Bronchial epithelial cell (primary cell): ENCODE data around the gene ZFAND6. TPM values are rescaled to one million over a fixed set of nuclear protein-coding genes. Genes with fewer than 3 reads are reported as not detected.
A peak's percentile ranks its signal among the peaks of the same experiment; 100 is the strongest.
"Not testable (repeated sequence)": the region's sequence is repeated elsewhere in the genome, so short reads cannot be mapped to it uniquely, and the experiment has no call there.

Source experiments
- DNase-seq: peaks from one replicate; pipeline ENCODE4 v3.0.0-alpha.2; 2010; ENCODE audit warnings: low read depth
- FAIRE-seq: peaks from 2 replicates; lab custom pipeline; 2011; peaks lifted over from hg19 to GRCh38; lab: Jason Lieb, UNC
- H3K27me3 ChIP-seq: 2 replicates; pipeline ENCODE4 v1.5.1; 2011; ENCODE audit warnings: low read length; ENCODE audit not compliant: control insufficient read depth, insufficient read depth
- H3K36me3 ChIP-seq: 2 replicates; pipeline ENCODE4 v1.5.1; 2011; ENCODE audit warnings: low read length; ENCODE audit not compliant: control insufficient read depth, insufficient read depth
- H3K4me3 ChIP-seq: 2 replicates; pipeline ENCODE4 v1.5.1; 2011; ENCODE audit warnings: mild to moderate bottlenecking, low read depth, low read length, control low read depth
- CTCF ChIP-seq: IDR thresholded peaks from 2 replicates; pipeline ENCODE4 v1.5.1; 2011; ENCODE audit warnings: mild to moderate bottlenecking, moderate library complexity, low read length, control low read depth, inconsistent platforms; ENCODE audit not compliant: insufficient read depth, severe bottlenecking
- total RNA-seq: library from RNA; depleted of rRNA; stranded (reverse); fragments of >200 nt; gene quantifications from 2 replicates; pipeline ENCODE4 v1.2.1, GENCODE V29; 2014

The ZFAND6 gene
- total RNA-seq, 1 donor from 2014 or later, result 186 TPM

GRCh38 chr15:80093854-80094418 is 34.5 kb downstream of the ZFAND6 start:
- FAIRE-seq, result no peak
- TF ChIP-seq CTCF, result no peak
- peak; percentile 70 for DNase-seq
- H3K4me3 ChIP-seq, result no peak overlapping the region
- no peaks in the 10 kb centered on the region for H3K36me3 ChIP-seq
- no peaks in the 10 kb centered on the region for H3K27me3 ChIP-seq

GRCh38 chr15:80095511-80095910 is 36.0 kb downstream of the ZFAND6 start:
- Histone ChIP-seq H3K27me3 (no peaks in the 10 kb centered on the region), H3K36me3 (no peaks in the 10 kb centered on the region), H3K4me3 (no peak overlapping the region)
- no peak for FAIRE-seq
- no peak for DNase-seq
- no peak for TF ChIP-seq CTCF

- FAIRE-seq (no peak), DNase-seq (no peak)
- Histone ChIP-seq H3K27me3 (no peaks in the 10 kb centered on the region), H3K36me3 (no peaks in the 10 kb centered on the region), H3K4me3 (no peak overlapping the region)
- no peak for TF ChIP-seq CTCF
Measured at GRCh38 chr15:80095969-80096368, 36.5 kb downstream of the ZFAND6 start.

GRCh38 chr15:80098341-80098740 is 38.9 kb downstream of the ZFAND6 start:
- FAIRE-seq, result no peak
- no peaks in the 10 kb centered on the region for H3K36me3 ChIP-seq
- no peak for TF ChIP-seq CTCF
- H3K4me3 ChIP-seq, result no peak overlapping the region
- DNase-seq, result no peak
- no peaks in the 10 kb centered on the region for H3K27me3 ChIP-seq

GRCh38 chr15:80099241-80099640 is 39.8 kb downstream of the ZFAND6 start:
- FAIRE-seq (no peak), DNase-seq (no peak)
- H3K4me3 ChIP-seq, result no peak overlapping the region
- no peaks in the 10 kb centered on the region for H3K27me3 ChIP-seq
- no peak for TF ChIP-seq CTCF
- no peaks in the 10 kb centered on the region for H3K36me3 ChIP-seq

- not testable (repeated sequence) for FAIRE-seq
Measured at GRCh38 chr15:80099662-80100061, 40.2 kb downstream of the ZFAND6 start.

More at GRCh38 chr15:80099662-80100061, 40.2 kb downstream of the ZFAND6 start:
- H3K27me3 ChIP-seq, DNase-seq, H3K36me3 ChIP-seq, H3K4me3 ChIP-seq: not testable (repeated sequence)
